ENCODE measurements around the gene PRRT2. TPM values are rescaled to one million over a fixed set of nuclear protein-coding genes. Genes with fewer than 3 reads are reported as not detected.

Gene PRRT2
- total and polyA plus RNA-seq, 10 of the 15 experiments (the other 5 are each of a cell fraction or from before 2014, with no cell fraction given), result 0.08 to 0.49 (median 0.12) TPM; not detected in 4

DNA sequence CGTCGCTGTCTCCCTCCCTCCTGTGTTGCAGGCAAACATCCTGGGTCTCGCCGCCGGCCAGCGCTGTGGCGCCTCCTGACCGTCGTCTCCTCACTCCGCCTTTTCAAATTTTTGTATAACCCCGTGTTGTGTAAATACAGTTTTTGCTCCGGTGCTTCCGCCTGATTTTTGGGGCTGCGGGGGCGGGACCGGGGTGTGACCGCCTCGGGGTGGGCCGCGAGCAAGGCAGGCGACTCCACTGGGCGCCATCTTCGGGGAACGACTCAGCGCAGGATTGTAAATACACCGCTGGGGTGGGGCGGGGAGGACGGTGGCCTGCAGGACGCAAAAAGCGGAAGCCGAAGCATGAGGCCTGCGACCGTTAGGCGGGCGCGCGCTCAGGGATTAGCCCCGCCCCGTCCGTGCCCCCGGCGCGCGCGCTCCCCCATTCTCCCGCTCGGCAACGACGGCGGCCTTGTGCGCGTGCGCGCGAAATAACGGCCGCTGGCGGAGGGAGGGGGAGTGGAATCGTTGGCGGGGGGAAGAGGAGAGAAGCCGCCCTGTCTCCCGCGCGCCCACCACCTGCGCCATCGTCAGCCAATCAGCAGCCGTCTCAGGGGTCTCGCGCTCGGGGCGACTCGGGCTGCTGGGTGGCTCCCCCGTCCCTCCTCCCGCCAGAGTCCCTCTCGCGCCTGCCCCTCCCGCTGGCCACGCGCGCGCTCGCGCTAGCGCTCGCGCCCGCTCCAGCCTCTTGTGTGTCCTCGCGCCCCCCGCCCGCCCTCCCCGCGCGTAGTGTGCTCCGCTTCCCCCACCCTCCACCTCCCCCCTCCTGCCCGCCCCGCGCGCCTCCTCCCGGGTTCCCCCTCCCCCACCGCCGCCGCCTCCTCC is 6.5 kb upstream of the PRRT2 start (continued):
- TF ChIP-seq RB1 (IDR thresholded peaks at IDR 0.05; ENCODE audit: borderline replicate concordance), result peak; percentile 79; the same call in 1 of the 2 replicates
- TF ChIP-seq MYB (IDR thresholded peaks at IDR 0.05; ENCODE audit: borderline replicate concordance, low read depth, low read length), result peak; percentile 98
- no peak for TF ChIP-seq SKIL (IDR thresholded peaks at IDR 0.05; ENCODE audit: low read depth, poor library complexity, severe bottlenecking)
- TF ChIP-seq SIX5 (IDR thresholded peaks at IDR 0.05; ENCODE audit: low read depth, low read length, severe bottlenecking), result peak; percentile 31
- TF ChIP-seq RELA (IDR thresholded peaks at IDR 0.05; ENCODE audit: borderline replicate concordance, partially characterized antibody), result no peak
- no peak for TF ChIP-seq CHD4 (IDR thresholded peaks at IDR 0.05)
- TF ChIP-seq, protein P1, sequence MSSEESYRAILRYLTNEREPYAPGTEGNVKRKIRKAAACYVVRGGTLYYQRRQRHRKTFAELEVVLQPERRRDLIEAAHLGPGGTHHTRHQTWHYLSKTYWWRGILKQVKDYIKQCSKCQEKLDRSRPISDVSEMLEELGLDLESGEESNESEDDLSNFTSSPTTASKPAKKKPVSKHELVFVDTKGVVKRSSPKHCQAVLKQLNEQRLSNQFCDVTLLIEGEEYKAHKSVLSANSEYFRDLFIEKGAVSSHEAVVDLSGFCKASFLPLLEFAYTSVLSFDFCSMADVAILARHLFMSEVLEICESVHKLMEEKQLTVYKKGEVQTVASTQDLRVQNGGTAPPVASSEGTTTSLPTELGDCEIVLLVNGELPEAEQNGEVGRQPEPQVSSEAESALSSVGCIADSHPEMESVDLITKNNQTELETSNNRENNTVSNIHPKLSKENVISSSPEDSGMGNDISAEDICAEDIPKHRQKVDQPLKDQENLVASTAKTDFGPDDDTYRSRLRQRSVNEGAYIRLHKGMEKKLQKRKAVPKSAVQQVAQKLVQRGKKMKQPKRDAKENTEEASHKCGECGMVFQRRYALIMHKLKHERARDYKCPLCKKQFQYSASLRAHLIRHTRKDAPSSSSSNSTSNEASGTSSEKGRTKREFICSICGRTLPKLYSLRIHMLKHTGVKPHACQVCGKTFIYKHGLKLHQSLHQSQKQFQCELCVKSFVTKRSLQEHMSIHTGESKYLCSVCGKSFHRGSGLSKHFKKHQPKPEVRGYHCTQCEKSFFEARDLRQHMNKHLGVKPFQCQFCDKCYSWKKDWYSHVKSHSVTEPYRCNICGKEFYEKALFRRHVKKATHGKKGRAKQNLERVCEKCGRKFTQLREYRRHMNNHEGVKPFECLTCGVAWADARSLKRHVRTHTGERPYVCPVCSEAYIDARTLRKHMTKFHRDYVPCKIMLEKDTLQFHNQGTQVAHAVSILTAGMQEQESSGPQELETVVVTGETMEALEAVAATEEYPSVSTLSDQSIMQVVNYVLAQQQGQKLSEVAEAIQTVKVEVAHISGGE (CRISPR knock-in tag; IDR thresholded peaks at IDR 0.05), result no peak
- TF ChIP-seq SPI1 (IDR thresholded peaks at IDR 0.05; ENCODE audit: borderline replicate concordance, insufficient read depth, low read depth, low read length), result peak; percentile 70
- peak; percentile 43; the same call in 1 of the 2 replicates for TF ChIP-seq IRF4 (IDR thresholded peaks at IDR 0.05; ENCODE audit: low read depth, low read length)
- no peak for TF ChIP-seq PRDM15 (CRISPR knock-in tag; IDR thresholded peaks at IDR 0.05)
- TF ChIP-seq, protein P2, sequence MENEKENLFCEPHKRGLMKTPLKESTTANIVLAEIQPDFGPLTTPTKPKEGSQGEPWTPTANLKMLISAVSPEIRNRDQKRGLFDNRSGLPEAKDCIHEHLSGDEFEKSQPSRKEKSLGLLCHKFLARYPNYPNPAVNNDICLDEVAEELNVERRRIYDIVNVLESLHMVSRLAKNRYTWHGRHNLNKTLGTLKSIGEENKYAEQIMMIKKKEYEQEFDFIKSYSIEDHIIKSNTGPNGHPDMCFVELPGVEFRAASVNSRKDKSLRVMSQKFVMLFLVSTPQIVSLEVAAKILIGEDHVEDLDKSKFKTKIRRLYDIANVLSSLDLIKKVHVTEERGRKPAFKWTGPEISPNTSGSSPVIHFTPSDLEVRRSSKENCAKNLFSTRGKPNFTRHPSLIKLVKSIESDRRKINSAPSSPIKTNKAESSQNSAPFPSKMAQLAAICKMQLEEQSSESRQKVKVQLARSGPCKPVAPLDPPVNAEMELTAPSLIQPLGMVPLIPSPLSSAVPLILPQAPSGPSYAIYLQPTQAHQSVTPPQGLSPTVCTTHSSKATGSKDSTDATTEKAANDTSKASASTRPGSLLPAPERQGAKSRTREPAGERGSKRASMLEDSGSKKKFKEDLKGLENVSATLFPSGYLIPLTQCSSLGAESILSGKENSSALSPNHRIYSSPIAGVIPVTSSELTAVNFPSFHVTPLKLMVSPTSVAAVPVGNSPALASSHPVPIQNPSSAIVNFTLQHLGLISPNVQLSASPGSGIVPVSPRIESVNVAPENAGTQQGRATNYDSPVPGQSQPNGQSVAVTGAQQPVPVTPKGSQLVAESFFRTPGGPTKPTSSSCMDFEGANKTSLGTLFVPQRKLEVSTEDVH (IDR thresholded peaks at IDR 0.05; ENCODE audit: low read depth, partially characterized antibody), result no peak
- TF ChIP-seq MEF2B (IDR thresholded peaks at IDR 0.05; ENCODE audit: partially characterized antibody, poor library complexity, severe bottlenecking), result peak; percentile 49
- no peak for TF ChIP-seq PAX8 (IDR thresholded peaks at IDR 0.05)

Data from GM12878 (cell line).